ENCODE results near the gene RNLS. TPM values are rescaled to one million over a fixed set of nuclear protein-coding genes. Genes with fewer than 3 reads are reported as not detected.

RNLS gene
- total RNA-seq, 1 donor from 2014 or later: 7.0 TPM

GRCh38 chr10:88243836-88244730 is 339.0 kb downstream of the RNLS start:
- Mint-ChIP-seq H3K27ac (peak overlapping the region; percentile 29), H3K27me3 (no peaks in the 10 kb centered on the region), H3K36me3 (no peaks in the 10 kb centered on the region), H3K4me3 (peak overlapping the region; percentile 38), H3K9me3 (no peaks in the 10 kb centered on the region), H3K4me1 (ENCODE audit: unreplicated experiment) (peaks cover 32% of the 10 kb centered on the region)
- TF ChIP-seq CTCF (conservative IDR thresholded peaks at IDR 0.05): no peak
- no peak for DNase-seq (ENCODE audit: extremely low spot score, unreplicated experiment)

- H3K36me3 Mint-ChIP-seq: no peaks in the 10 kb centered on the region
- H3K27me3 Mint-ChIP-seq: no peaks in the 10 kb centered on the region
- peaks cover 35% of the 10 kb centered on the region for H3K4me1 Mint-ChIP-seq (ENCODE audit: unreplicated experiment)
- no peak overlapping the region for H3K4me3 Mint-ChIP-seq
- peak overlapping the region; percentile 29 for H3K27ac Mint-ChIP-seq
- no peak for TF ChIP-seq CTCF (conservative IDR thresholded peaks at IDR 0.05)
- DNase-seq (ENCODE audit: extremely low spot score, unreplicated experiment): no peak
- H3K9me3 Mint-ChIP-seq: no peaks in the 10 kb centered on the region
Observed at GRCh38 chr10:88243202-88243744, 339.8 kb downstream of the RNLS start.

GRCh38 chr10:88241501-88241900 is 341.6 kb downstream of the RNLS start:
- Mint-ChIP-seq H3K36me3 (no peaks in the 10 kb centered on the region), H3K4me1 (ENCODE audit: unreplicated experiment) (peaks cover 29% of the 10 kb centered on the region), H3K4me3 (no peak overlapping the region), H3K27me3 (no peaks in the 10 kb centered on the region), H3K9me3 (no peaks in the 10 kb centered on the region), H3K27ac (no peak overlapping the region)
- DNase-seq (ENCODE audit: extremely low spot score, unreplicated experiment): no peak
- TF ChIP-seq CTCF (conservative IDR thresholded peaks at IDR 0.05): no peak

- Mint-ChIP-seq H3K4me3 (no peak overlapping the region), H3K9me3 (no peaks in the 10 kb centered on the region), H3K36me3 (no peaks in the 10 kb centered on the region), H3K27me3 (no peaks in the 10 kb centered on the region), H3K27ac (no peak overlapping the region), H3K4me1 (ENCODE audit: unreplicated experiment) (peaks cover 18% of the 10 kb centered on the region)
- DNase-seq (ENCODE audit: extremely low spot score, unreplicated experiment): no peak
- no peak for TF ChIP-seq CTCF (conservative IDR thresholded peaks at IDR 0.05)
Observed at GRCh38 chr10:88239212-88239611, 343.9 kb downstream of the RNLS start.

- no peaks in the 10 kb centered on the region for H3K27me3 Mint-ChIP-seq
- H3K36me3 Mint-ChIP-seq: no peaks in the 10 kb centered on the region
- H3K9me3 Mint-ChIP-seq: no peaks in the 10 kb centered on the region
- no peak overlapping the region for H3K4me3 Mint-ChIP-seq
- no peak overlapping the region for H3K27ac Mint-ChIP-seq
- DNase-seq (ENCODE audit: extremely low spot score, unreplicated experiment): no peak
- H3K4me1 Mint-ChIP-seq (ENCODE audit: unreplicated experiment): peaks cover 18% of the 10 kb centered on the region
- TF ChIP-seq CTCF (conservative IDR thresholded peaks at IDR 0.05): no peak
Observed at GRCh38 chr10:88238615-88238914, 344.6 kb downstream of the RNLS start.

Measured in type B pancreatic cell (in vitro differentiated cells).